Ascending aorta (tissue), 2 donors: Measurements from ENCODE around the gene OSER1. TPM values are rescaled to one million over a fixed set of nuclear protein-coding genes. Genes with fewer than 3 reads are reported as not detected.
A peak's percentile ranks its signal among the peaks of the same experiment; 100 is the strongest.

Source experiments
- DNase-seq, 2 donors: peaks; one replicate each; pipeline ENCODE4 v3.0.0-alpha.2; 2019; ENCODE audit warnings: low spot score in 2 of 2
- H3K27ac ChIP-seq, 2 donors: fragments of 200-600 bp; sonication (generic); one replicate each; pipeline ENCODE4 v1.5.1; 2016 to 2017; ENCODE audit warnings: mild to moderate bottlenecking in 1 of 2
- H3K27me3 ChIP-seq: fragments of 200-600 bp; sonication (generic); one replicate; pipeline ENCODE4 v1.5.1; 2017
- H3K36me3 ChIP-seq, 2 donors: fragments of 200-600 bp; sonication (generic); one replicate each; pipeline ENCODE4 v1.5.1; 2016
- H3K4me1 ChIP-seq, 2 donors: fragments of 200-600 bp; sonication (generic); one replicate each; pipeline ENCODE4 v1.5.1; 2016 to 2017; ENCODE audit warnings: mild to moderate bottlenecking in 1 of 2
- H3K4me3 ChIP-seq, 2 donors: fragments of 200-600 bp; sonication (generic); one replicate each; pipeline ENCODE4 v1.5.1; 2016 to 2017; ENCODE audit warnings: mild to moderate bottlenecking in 1 of 2
- H3K9me3 ChIP-seq, 2 donors: fragments of 200-600 bp; sonication (generic); one replicate each; pipeline ENCODE4 v1.5.1; 2016
- intact Hi-C: fragments of 100-400 bp; cut with DNase I; formaldehyde crosslinking; loops from one replicate; pipeline ENCODE4 v1.15.1; 2023
- total RNA-seq: library from RNA; depleted of rRNA; stranded (reverse); fragments of >200 nt; gene quantifications from one replicate; pipeline ENCODE4 v1.1.0, GENCODE V29; 2016
- TF ChIP-seq, protein P1 (sequence below), 3 experiments: fragments of 200-600 bp in 2 of 3; fragments of 450-650 bp in 1 of 3; sonication (generic) in 2 of 3; IDR thresholded peaks; one replicate each; pipeline ENCODE4 v1.5.1; 2016 to 2019; ENCODE audit warnings: antibody characterized with exemption in 3 of 3, mild to moderate bottlenecking in 1 of 3, moderate library complexity in 1 of 3

OSER1 gene
- total RNA-seq, 1 donor from 2014 or later = 9.2 TPM

DNA sequence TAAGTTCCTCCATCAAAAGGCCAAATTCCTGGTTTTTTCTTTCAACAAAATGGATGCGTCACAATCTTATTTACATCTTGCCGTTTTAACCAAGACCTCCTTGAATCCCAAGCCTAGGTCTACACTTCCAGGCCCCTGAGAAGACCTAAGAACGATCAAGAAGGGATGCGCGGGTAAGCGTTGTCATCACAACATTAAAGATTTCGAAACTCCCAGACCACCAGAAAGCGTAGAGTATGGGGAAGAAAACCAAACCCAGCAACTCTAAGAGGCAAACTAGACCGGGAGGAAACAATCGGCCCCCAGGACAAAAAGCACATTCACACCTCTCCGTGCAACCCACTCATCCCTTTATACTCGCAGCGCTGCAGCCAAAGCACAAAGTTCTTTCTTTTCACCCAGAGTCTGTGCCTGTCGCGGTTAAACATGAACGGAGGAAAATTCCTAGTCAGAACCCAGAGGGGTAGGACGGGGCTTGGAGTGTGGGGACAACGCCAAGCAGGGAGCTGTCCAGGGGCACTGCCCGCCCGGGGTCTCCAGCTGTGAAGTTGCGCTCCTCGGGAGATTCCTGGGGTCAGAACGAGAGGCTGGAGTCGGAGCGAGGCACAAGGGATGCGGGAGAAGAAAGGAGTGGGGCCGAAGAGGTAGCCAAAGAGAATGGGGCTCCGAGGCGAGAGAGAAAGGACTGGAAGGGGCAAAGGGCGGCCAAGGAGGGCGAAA is 725 bp downstream of the OSER1 start:
- H3K4me3 ChIP-seq = peak overlapping the region; percentile 55 to 78
- peaks cover 8 to 14% of the 10 kb centered on the region in 2 donors for H3K36me3 ChIP-seq
- no peaks in the 10 kb centered on the region for H3K9me3 ChIP-seq
- intact Hi-C loops = loop anchor here (2.0 to 10.0 kb wide), 10 partner anchors 23 to 1197 kb away; partner anchors contain the start of genes IFT52, JPH2, SRSF6 and STK4
- TF ChIP-seq, protein P1, sequence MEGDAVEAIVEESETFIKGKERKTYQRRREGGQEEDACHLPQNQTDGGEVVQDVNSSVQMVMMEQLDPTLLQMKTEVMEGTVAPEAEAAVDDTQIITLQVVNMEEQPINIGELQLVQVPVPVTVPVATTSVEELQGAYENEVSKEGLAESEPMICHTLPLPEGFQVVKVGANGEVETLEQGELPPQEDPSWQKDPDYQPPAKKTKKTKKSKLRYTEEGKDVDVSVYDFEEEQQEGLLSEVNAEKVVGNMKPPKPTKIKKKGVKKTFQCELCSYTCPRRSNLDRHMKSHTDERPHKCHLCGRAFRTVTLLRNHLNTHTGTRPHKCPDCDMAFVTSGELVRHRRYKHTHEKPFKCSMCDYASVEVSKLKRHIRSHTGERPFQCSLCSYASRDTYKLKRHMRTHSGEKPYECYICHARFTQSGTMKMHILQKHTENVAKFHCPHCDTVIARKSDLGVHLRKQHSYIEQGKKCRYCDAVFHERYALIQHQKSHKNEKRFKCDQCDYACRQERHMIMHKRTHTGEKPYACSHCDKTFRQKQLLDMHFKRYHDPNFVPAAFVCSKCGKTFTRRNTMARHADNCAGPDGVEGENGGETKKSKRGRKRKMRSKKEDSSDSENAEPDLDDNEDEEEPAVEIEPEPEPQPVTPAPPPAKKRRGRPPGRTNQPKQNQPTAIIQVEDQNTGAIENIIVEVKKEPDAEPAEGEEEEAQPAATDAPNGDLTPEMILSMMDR (IDR thresholded peaks at IDR 0.05) = no peak
- H3K27me3 ChIP-seq = no peaks in the 10 kb centered on the region
- DNase-seq = peak in 1 of 2 donors; percentile 67
- peak overlapping the region; percentile 91 to 96 for H3K27ac ChIP-seq
- H3K4me1 ChIP-seq = peaks cover 0 to 45% of the 10 kb centered on the region in 2 donors

DNA sequence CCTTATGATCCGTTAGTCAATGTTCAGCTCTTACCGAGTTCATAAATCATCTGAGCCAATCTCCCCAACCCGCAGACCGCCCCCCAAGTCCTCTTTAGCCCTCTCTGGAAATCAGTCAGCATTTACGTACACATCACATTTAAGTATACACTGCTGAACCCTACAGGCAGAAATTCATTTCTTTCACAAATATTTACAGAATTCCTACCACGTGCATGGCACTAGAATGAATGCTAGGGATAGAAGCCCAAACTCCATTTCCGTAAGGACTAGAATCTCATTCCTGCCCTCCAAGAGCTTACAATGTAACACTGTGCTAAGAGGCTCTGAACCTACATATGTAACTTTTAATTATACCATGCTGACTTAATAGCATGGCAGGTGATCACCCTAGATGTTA is 1.8 kb downstream of the OSER1 start:
- Histone ChIP-seq H3K27ac (peak overlapping the region; percentile 91 to 96), H3K36me3 (peaks cover 8 to 16% of the 10 kb centered on the region in 2 donors), H3K9me3 (no peaks in the 10 kb centered on the region), H3K27me3 (no peaks in the 10 kb centered on the region), H3K4me3 (peak overlapping the region; percentile 55 to 78), H3K4me1 (peaks cover 0 to 53% of the 10 kb centered on the region in 2 donors)
- TF ChIP-seq, protein P1 (IDR thresholded peaks at IDR 0.05) = no peak
- no peak for DNase-seq
- intact Hi-C loops = no loop called here

GRCh38 chr20:44208165-44208564 is 2.4 kb downstream of the OSER1 start:
- Histone ChIP-seq H3K4me1 (peaks cover 0 to 54% of the 10 kb centered on the region in 2 donors), H3K36me3 (peaks cover 8 to 16% of the 10 kb centered on the region in 2 donors), H3K27me3 (no peaks in the 10 kb centered on the region), H3K27ac (peak overlapping the region; percentile 91 to 96), H3K9me3 (no peaks in the 10 kb centered on the region), H3K4me3 (peak overlapping the region; percentile 55 to 78)
- intact Hi-C loops = no loop called here
- TF ChIP-seq, protein P1 (IDR thresholded peaks at IDR 0.05) = no peak
- no peak for DNase-seq

- Histone ChIP-seq H3K4me3 (no peak overlapping the region), H3K27ac (peak overlapping the region in 1 of 2 donors; percentile 96), H3K9me3 (no peaks in the 10 kb centered on the region), H3K4me1 (peaks cover 0 to 51% of the 10 kb centered on the region in 2 donors), H3K27me3 (no peaks in the 10 kb centered on the region), H3K36me3 (peaks cover 8 to 17% of the 10 kb centered on the region in 2 donors)
- DNase-seq = no peak
- intact Hi-C loops = no loop called here
- TF ChIP-seq, protein P1 (IDR thresholded peaks at IDR 0.05) = no peak
Measured at GRCh38 chr20:44207126-44207723, 3.3 kb downstream of the OSER1 start.

- intact Hi-C loops = no loop called here
- H3K27ac ChIP-seq = peak overlapping the region in 1 of 2 donors; percentile 8
- H3K36me3 ChIP-seq = peaks cover 12 to 28% of the 10 kb centered on the region in 2 donors
- no peaks in the 10 kb centered on the region for H3K9me3 ChIP-seq
- H3K4me3 ChIP-seq = no peak overlapping the region
- TF ChIP-seq, protein P1 (IDR thresholded peaks at IDR 0.05) = no peak
- H3K27me3 ChIP-seq = no peaks in the 10 kb centered on the region
- H3K4me1 ChIP-seq = peaks cover 0 to 45% of the 10 kb centered on the region in 2 donors
- DNase-seq = no peak
Measured at GRCh38 chr20:44206132-44206531, 4.4 kb downstream of the OSER1 start.
